Fibroblast of peridontal ligament (primary cell): ENCODE measurements around the gene LMF1.
"Not testable (repeated sequence)": the region's sequence is repeated elsewhere in the genome, so short reads cannot be mapped to it uniquely, and the experiment has no call there.

Source experiments
- DNase-seq: peaks from one replicate; pipeline ENCODE4 v3.0.0-alpha.2; 2010; ENCODE audit errors: extremely low read depth

The LMF1 gene

GRCh38 chr16:869823-870641 is 100.8 kb downstream of the LMF1 start:
- DNase-seq: no peak

GRCh38 chr16:868846-869822 is 101.7 kb downstream of the LMF1 start:
- no peak for DNase-seq

DNA sequence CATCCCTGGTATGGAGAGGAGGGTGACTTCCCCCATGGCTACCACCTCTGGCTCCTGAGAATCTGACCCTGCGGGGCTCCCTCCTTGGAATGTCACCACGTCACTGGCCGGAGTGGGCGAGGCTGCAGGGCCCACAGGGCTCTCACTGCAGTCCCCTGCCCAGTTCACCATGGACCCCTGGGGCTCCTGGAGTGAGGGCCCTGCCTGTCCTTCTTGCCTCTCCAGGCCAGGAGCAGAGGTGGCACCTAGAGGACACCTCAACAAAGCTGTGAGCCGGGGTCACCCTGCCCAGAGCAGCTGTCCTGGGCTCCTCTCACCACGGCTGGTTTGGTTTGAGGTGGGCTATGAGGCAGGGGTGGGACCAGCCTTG is 102.4 kb downstream of the LMF1 start:
- no peak for DNase-seq

DNA sequence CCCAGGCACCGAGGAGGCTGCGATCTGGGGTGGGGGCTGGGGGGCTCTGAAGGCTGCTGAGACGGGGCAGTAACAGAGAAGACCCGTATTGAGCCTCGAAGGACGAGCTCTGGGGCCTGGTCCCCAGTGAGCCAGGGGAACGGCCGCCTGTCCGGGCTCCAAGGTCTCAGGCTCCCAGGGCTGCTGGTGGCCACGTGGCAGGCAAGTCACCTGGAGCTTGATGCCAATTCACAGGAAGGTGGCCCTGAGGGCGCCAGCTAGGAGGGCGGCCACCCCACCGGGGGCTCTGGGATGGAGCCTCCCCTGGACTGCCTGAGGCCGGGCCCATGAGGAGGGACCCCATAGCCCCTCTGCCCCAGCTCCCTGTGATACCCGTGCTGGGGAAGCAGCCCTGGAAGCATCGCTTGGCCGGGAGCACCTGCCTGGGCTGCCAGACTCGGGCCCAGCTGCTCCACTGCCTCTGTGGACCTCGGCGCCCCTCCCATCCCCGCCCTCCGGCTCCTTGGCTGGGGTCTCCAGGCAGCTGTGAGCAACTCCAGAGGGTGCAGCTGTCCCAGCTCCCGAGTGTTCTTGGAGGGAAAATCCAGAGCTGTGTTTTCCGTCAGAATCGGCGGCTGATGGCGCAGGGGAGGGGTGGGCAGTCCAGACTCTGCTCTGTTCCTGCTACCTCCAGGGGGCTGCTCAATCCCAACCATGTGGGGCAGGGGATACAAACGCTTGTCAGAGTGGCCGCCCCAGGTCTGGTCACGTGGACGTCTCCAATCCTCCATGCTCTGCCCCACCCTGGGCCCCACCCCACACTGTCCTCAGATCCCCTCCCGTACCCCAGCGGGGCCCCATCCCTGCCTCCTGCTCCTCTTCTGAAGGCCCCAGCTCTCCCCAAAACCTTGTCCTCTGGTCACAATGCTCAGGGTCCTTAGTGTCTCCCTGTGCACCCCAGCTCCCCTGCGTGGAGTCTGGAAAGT is 103.1 kb downstream of the LMF1 start:
- no peak for DNase-seq

DNA sequence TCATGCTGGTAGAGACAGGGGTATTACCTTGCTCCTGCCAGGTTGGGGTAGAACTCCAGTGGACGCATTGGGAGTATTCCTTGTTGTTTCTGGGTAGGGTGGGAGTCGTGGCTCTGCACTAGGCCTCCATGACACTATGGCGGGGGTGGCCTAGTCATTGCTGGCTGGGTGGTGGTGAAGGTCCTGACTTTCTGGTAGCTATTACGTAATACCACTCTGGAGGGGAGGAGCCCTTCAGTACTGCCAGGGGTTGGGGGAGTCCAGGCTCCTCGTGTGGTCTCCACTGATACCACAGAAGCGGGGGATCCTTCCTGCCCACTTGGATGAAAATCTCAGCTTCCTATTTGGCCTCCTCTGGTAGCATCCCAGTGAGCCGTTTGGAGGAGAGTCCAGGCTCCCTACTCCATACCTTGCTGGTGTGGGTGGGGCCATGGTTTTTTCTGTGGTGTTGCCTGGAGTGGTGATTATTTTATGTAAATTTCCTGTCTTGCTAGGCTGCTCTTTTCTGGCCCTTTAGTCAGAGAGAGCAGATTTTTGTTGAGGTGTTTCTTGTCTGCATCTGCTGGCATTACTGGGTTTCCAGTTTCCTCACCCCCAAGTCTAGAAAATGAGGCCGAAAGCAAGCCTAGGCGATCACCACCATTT is 104.4 kb downstream of the LMF1 start:
- no peak for DNase-seq

DNA sequence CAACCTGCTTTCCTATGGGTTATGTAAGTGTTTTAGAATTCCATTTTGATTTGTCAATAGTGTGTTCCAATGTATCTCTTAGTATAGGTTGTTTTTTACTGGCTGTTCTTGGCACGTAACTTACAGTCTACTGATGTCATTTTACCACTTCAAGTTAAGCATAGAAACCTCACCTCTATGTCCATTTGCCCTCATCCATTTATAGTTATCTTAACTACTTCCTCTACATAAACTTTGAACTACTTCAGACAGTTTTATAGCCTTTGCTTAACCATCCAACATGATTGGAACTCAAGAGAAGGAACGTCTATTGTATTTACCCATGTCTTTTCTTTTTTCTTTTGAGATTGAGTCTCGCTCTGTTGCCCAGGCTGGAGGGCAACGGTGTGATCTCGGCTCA is 105.8 kb downstream of the LMF1 start:
- no peak for DNase-seq

DNA sequence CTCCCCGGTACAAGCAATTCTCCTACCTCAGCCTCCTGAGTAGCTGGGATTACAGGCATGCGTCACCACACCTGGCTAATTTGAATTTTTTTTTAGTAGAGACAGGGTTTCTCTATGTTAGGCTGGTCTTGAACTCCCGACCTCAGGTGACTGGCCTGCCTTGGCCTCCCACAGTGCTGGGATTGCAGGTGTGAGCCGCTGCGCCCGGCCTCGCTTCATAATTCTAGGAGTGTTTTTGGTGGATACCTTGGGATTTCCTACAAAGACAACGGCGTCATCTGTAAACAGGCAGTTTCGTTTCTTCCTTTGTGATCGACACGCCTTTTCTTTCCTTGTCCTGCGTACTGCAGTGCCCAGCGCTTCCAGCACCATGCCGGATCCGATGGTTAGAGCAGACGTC is 109.3 kb downstream of the LMF1 start:
- no peak for DNase-seq

DNA sequence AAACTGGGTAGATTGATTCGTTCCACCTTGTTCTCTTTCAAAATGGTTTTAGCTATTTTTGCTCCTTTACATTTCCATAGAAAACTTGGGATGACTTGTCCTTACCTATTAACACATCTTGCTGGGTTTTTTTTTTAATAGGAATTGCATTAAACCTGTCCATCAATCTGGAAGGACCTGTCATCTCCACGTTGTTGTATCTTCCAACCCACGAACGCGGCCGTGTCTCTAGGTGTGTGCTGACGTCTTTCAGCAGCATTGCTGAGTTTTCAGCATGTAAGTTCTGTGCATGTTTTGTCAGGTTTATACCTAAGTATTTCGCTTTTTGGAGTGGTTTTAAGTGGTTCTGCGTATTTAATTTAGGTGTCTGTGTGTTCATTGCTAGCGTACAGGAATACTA is 109.9 kb downstream of the LMF1 start:
- DNase-seq: no peak

GRCh38 chr16:858971-859370 is 111.8 kb downstream of the LMF1 start:
- DNase-seq: not testable (repeated sequence)

GRCh38 chr16:858441-858840 is 112.3 kb downstream of the LMF1 start:
- not testable (repeated sequence) for DNase-seq

- no peak for DNase-seq
These were observed 114.0 kb downstream of the LMF1 start for GRCh38 chr16:856811-857210.

GRCh38 chr16:856101-856500 is 114.7 kb downstream of the LMF1 start:
- no peak for DNase-seq

DNA sequence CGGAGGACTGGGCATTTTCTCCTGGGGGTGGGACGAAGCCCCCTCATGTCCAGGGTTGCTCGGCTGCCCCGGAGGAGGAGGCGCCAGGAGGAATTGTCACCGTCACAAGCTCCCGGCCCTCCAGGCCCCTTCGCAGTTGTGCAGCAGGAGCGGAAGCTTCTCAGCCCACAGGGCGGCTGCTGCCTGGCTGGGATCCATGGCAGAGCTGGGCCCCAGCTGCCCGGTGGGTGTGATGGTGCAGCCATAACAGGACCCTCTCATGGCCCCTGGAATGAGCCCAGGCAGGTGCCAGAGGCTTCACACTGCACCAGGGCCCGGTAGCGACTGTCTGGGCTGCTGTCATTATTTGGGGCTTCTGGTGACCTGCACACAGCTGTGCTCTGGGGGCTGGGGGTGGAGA is 115.3 kb downstream of the LMF1 start:
- no peak for DNase-seq

DNA sequence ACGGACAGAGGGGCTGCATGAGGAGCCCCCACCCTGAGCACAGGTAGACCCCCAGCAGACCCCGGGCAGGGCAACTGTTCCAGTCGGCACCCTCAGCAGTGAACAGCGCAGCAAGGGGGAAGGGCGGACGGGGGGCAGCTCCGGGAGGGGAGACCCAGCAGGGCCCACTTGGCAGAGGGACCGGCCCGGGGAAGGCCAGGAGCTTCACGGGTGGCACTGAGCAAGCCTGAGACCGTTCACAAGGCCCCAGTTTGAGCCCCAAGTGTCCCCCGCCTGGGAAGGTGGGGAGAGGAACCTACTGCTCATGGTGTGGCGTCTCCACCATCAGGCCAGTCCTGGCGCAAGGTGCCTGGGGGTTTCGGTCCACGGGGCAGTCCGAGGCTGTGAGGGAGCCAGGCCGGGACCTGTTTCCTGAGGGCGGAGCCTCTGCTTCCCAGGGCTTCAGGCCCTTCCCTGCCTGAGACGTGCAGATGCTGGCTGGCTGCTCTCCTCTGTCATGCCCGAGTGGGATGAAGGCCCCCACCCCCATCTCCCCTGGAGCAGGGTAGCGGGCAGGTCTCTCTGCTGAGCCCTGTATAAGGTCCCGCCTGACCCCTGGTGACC is 115.9 kb downstream of the LMF1 start:
- no peak for DNase-seq

DNA sequence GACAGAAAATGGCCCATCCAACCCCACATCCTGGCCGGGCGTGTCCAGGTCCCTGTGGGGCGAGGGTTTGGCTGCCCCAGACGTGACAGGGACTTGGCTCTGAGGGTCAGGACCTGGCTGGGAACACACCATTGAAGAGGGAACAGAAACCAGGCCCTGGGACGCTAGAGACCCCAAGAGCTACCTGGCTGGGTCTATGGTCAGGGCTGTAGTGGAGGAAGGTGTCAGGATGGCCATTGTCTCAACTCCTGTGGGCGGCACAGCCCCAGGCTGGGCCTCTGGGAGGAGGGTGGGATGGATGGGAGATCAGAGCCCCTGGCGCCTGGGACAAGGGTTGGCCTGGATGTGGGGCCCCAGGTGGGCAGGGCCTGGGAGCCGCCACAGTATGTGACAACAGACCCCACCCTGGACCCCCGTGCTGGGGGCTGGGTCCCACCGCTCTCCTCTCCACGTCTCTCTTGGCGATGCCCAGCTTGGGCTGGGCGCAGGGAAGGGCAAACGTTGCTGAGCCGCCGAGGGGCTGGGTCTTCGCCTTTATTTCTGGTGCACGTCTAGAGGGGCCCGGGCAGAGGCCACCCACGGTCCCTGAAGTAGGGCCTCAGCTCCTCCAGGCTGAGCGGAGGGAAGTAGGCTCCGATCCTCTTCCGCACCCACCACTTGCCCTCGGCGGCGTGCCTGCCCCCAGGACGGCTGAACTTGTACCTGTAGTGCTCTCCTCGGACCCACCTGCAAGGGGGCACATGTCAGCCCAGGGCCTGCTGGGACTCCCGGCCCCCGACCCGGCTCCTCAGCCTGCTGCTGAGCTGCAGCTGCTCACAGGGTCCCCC is 116.6 kb downstream of the LMF1 start:
- no peak for DNase-seq

DNA sequence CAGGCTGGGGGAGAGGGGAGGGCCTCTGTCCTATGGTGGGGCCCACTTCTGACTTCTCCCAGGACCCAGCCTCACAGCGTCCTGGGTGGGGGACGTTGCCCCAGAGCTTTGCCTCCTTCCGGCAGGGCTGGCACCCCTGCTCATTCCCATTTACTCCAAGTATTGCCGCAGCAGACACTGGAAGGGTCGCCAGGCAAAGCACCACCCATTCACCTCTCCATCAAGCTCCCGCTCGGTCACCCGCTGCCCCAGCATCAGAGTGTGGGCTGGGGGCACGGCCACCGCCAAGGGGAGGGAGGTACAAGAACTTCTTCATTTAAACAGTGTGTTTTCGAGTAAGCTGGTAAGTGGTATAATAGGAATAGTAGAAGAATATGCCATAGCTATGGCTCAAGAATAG is 117.5 kb downstream of the LMF1 start:
- no peak for DNase-seq

- no peak for DNase-seq
These were observed 118.2 kb downstream of the LMF1 start for GRCh38 chr16:852451-853185.

- DNase-seq: no peak
These were observed 118.9 kb downstream of the LMF1 start for GRCh38 chr16:851871-852270.

GRCh38 chr16:851209-851810 is 119.5 kb downstream of the LMF1 start:
- DNase-seq: no peak
